ENCODE results near the gene PTPRJ.

The PTPRJ gene

DNA sequence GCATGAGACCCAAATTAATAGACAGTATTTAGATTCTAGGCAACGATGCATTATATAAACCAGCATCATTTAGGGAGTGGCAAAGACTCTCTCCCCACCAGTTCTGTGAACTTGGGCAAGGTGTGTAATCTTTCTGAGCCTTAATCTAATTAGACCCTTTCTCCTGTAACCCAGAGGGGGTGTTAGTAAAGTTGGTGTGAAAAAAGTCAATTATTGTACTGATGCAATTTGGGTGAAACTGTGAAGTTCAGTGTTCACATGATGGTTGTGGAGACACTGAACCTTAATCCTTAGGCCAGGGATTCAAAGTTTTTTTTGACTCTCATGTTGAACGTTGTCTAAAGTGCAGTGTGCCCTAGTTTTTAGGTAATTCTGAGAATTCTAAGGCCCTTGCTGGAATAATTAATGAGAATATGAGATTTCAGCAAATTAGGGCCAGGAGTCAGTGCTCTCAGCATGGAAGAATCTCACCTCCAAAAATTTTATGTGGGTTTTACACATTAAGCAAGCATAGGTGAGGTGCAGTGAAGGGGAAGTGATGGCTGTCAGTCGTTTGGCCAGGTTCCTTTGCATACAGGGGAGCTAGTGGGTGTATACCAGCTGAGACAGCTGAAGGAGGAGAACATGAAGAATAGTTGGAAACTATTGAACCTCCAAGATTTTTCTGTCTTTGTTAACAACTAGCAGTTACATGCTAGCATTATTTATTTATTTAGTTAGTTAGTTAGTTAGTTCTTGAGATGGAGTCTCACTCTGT is 94.2 kb downstream of the PTPRJ start:
- no peak for DNase-seq

DNA sequence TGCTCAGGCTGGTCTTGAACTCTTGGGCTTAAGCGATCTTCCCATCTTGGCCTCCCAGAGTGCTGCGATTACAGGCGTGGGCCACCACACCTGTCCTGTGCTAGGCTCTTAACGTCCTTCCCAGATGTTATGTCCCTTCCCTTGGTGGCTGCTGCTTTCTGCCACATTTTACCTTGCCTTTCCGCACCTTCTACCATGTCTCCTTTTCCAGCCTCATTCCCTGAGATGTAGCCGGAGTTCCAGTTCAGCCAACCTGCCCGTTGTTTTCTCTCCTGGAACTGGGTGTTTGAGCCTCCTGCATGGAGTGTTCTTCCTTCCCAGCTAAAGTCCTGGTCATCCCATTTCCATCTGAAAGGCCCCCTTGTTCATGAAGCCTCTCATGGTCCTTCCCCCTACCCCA is 95.3 kb downstream of the PTPRJ start:
- DNase-seq, result no peak

- no peak for DNase-seq
These were observed 96.9 kb downstream of the PTPRJ start for GRCh38 chr11:48077251-48077650.

DNA sequence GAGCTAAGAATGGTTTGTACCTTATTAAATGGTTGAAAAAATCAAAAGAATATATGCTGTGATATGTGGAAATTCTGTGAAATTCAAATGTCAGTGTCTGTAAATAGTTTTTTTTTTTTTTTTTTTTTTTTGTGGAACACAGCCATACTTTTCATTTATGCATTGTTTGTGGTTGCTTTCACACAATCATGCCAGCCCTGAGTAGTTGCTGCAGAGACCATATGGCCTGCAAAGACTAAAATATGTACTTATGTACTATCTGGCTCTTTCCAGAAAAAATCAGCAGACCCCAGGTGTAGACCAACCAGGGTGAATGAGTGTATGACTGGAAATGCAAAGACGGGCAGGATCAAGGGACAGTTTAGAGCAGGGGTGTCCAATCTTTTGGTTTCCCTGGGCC is 98.3 kb downstream of the PTPRJ start:
- no peak for DNase-seq

- no peak for DNase-seq
These were observed 99.2 kb downstream of the PTPRJ start for GRCh38 chr11:48079596-48079995.

DNA sequence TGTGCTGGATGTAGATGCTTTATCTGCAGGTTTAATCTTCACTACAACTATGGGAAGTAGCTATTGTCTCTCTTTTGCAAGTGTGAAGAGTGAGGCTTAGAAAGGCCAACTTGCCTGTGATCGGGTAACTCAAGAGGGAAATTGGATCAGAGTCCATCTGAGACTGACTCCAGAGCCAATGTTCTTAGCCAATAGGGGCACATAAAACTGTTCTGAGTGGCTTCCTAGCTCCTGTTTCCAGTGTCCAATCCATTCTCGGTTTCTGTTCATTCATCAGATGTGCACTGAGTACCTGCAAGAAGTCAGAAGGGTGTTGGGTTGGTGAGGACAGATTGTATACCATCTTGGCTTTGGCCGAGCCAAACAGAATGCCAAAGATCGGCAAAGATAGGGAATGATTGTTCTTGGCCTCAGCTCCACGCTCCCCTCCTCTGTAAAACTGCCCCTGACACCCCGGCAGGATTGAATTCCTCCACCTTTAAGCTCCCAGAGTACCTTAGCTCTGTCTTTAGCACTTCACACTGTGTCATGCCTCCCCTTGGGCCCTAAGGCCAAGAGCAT is 100.0 kb downstream of the PTPRJ start:
- no peak for DNase-seq

- DNase-seq, result no peak
These were observed 101.0 kb downstream of the PTPRJ start for GRCh38 chr11:48081151-48082010.

- DNase-seq, result no peak
These were observed 102.4 kb downstream of the PTPRJ start for GRCh38 chr11:48082771-48083170.

DNA sequence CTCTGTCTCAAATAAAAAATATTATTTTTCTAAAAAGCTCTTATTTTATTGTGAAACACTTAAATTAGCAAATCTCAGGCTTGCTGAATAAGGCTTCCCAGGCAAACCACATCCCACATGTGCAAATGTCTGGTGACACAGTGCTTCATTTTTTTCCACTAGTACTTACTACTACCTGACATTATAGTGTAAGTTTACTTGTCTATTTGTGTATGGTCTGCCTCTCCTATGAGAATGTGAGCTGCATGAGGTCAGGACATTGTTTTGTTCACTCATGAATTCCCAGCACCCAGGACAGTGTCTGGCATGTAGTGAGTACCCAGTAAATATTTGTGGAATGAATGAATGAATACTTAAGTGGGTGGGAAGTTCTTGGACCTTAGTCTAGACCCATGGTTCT is 103.1 kb downstream of the PTPRJ start:
- no peak for DNase-seq

DNA sequence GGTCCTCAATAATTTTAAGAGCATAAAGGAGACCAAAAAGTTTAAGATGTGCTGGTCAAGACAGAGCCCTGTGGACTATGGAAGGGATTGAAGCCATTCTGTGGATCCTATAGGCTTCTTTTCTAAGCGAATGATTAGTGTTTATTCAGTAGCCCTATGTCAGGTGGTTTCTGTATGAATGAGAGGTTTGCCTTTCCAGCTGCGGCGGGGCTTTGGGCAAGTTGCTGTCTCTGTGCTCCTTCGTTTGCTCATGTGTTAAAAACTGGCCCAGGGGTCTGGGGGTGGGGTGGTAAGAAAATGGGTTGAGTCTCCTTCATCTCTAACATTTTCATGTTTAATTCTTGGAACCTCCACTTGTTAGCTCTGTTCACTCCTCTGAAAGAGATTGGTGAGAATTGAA is 105.3 kb downstream of the PTPRJ start:
- DNase-seq, result no peak

GRCh38 chr11:48087422-48087821 is 107.1 kb downstream of the PTPRJ start:
- DNase-seq, result no peak

- no peak for DNase-seq
These were observed 107.8 kb downstream of the PTPRJ start for GRCh38 chr11:48087974-48088681.

- no peak for DNase-seq
These were observed 108.3 kb downstream of the PTPRJ start for GRCh38 chr11:48088682-48089050.

DNA sequence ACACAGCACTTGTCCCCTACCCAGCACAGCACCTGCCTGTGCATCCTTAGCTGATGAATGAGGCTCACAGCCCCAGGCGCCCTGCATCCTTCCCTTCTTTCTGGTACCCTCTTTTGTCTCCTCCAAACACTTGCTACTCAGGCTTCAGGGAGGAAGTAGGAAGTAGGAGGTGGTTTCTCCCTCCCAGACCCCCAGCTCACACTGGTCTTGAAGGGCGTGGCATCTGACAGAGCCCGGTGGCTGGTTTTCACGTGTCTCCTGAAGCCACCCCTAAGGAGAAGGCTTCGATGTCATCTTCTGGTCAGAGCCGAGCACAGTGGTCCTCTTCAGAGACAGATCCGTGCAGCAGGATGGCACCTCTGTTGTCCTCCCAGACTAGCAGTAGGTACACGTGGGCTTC is 109.8 kb downstream of the PTPRJ start:
- DNase-seq, result no peak

DNA sequence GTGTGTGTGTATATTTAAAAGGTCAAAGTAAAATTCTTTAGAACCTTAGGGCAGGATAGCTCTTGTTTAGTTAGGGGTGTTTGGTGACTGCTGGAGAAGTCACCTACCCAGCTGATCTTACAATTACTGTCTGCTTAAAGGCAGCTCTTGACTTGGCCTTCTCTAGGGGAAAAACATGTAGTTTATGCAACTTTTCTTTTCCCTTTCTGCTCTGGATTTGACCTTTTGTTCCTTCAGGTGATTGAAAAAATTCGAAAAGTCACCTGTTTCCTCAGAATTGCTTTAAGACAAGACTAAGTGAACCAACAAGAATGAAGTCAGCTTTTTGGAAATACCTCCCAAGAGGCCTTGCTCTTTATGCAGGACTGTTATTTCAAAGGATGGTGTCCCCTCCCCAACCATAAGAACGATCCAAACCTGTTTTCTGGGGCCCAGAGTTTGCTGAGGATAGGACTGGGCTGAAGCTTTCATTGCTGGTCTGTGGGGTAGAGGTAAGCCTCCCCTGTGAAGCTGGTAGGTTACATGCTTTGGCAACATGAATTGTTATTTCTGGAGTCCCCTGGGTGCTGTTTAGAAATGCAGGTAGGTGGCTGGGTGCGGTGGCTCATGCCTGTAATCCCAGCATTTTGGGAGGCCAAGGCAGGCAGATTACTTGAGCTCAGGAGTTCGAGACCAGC is 111.2 kb downstream of the PTPRJ start:
- DNase-seq, result no peak

- DNase-seq, result no peak
These were observed 113.0 kb downstream of the PTPRJ start for GRCh38 chr11:48093323-48093722.

GRCh38 chr11:48093795-48094642 is 113.7 kb downstream of the PTPRJ start:
- no peak for DNase-seq

GRCh38 chr11:48094643-48095339 is 114.4 kb downstream of the PTPRJ start:
- no peak for DNase-seq

GRCh38 chr11:48095779-48096470 is 115.6 kb downstream of the PTPRJ start:
- DNase-seq, result no peak

Measured in HCEC 1CT (cell line).